Measurements from ENCODE around the gene LRP1B. TPM values are rescaled to one million over a fixed set of nuclear protein-coding genes. Genes with fewer than 3 reads are reported as not detected.

LRP1B gene
- total RNA-seq, 6 experiments from 2014 or later = 0.06 to 1.7 (median 0.15) TPM; not detected in 1

GRCh38 chr2:141810148-141810547 is 320.7 kb downstream of the LRP1B start:
- intact Hi-C loops (cut with DNase I) = no loop called here
- no peak for TF ChIP-seq POLR2A (IDR thresholded peaks at IDR 0.05)
- TF ChIP-seq, protein P1, sequence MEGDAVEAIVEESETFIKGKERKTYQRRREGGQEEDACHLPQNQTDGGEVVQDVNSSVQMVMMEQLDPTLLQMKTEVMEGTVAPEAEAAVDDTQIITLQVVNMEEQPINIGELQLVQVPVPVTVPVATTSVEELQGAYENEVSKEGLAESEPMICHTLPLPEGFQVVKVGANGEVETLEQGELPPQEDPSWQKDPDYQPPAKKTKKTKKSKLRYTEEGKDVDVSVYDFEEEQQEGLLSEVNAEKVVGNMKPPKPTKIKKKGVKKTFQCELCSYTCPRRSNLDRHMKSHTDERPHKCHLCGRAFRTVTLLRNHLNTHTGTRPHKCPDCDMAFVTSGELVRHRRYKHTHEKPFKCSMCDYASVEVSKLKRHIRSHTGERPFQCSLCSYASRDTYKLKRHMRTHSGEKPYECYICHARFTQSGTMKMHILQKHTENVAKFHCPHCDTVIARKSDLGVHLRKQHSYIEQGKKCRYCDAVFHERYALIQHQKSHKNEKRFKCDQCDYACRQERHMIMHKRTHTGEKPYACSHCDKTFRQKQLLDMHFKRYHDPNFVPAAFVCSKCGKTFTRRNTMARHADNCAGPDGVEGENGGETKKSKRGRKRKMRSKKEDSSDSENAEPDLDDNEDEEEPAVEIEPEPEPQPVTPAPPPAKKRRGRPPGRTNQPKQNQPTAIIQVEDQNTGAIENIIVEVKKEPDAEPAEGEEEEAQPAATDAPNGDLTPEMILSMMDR (IDR thresholded peaks at IDR 0.05) = no peak
- Histone ChIP-seq H3K36me3 (no peaks in the 10 kb centered on the region), H3K4me1 (no peaks in the 10 kb centered on the region), H3K4me3 (no peak overlapping the region), H3K27ac (no peak overlapping the region), H3K9me3 (no peaks in the 10 kb centered on the region), H3K27me3 (no peaks in the 10 kb centered on the region)
- 46% methylated on average over 7 of the region's 7 CpGs for WGBS (ENCODE audit: insufficient coverage, low coverage, low lambda C conversion rate, missing lambda C conversion rate)
- DNase-seq (no peak), ATAC-seq (no peak)

DNA sequence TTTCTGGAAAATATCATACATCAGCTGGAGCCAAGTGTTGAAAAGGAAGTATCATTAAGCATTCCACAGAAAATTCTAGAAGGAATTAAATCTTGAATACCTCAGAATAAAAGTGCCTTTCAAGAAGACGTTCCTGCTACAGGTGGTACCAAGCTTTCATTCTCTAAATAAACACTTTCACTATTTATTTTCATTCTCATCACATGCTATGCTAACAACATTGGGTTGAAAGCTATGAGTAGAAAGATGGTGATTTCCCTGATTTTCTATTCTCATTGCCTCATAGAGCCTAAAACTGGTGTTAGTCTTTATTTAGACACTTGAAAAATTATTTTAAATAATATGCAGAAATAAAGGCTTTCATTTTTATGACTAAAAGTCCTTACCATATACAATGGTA is 324.7 kb downstream of the LRP1B start:
- Histone ChIP-seq H3K36me3 (no peaks in the 10 kb centered on the region), H3K27me3 (no peaks in the 10 kb centered on the region), H3K27ac (no peak overlapping the region), H3K4me1 (no peaks in the 10 kb centered on the region), H3K9me3 (no peaks in the 10 kb centered on the region), H3K4me3 (no peak overlapping the region)
- WGBS (ENCODE audit: insufficient coverage, low coverage, low lambda C conversion rate, missing lambda C conversion rate) = 44% methylated on average over 1 of the region's 1 CpG
- ATAC-seq (no peak), DNase-seq (no peak)
- no peak for TF ChIP-seq POLR2A (IDR thresholded peaks at IDR 0.05)
- TF ChIP-seq, protein P1 (IDR thresholded peaks at IDR 0.05) = no peak
- intact Hi-C loops (cut with DNase I) = no loop called here

DNA sequence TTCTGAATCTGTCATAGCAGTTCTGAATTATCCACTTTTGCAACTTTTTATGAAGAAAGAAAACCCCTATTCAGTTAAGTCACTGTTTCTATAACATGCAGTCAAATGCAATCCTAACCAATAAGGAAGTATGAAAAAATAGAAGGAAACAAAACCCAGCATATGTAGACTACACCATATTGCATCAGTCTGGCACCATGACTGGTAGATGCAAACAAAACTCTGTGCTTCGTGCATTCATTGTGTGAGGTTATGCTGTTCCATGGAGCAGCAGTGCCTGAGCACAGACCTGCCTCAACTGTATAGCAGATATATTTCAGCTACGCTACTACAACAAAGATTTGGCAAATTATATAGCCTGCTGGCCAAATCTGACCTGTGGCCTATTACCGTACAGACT is 325.5 kb downstream of the LRP1B start:
- TF ChIP-seq, protein P1 (IDR thresholded peaks at IDR 0.05) = no peak
- no peak for TF ChIP-seq POLR2A (IDR thresholded peaks at IDR 0.05)
- H3K27me3 ChIP-seq = no peaks in the 10 kb centered on the region
- no peaks in the 10 kb centered on the region for H3K4me1 ChIP-seq
- no peaks in the 10 kb centered on the region for H3K9me3 ChIP-seq
- intact Hi-C loops (cut with DNase I) = no loop called here
- no peaks in the 10 kb centered on the region for H3K36me3 ChIP-seq
- 68% methylated on average over 3 of the region's 3 CpGs for WGBS (ENCODE audit: insufficient coverage, low coverage, low lambda C conversion rate, missing lambda C conversion rate)
- ATAC-seq = no peak
- no peak overlapping the region for H3K4me3 ChIP-seq
- H3K27ac ChIP-seq = no peak overlapping the region
- no peak for DNase-seq

DNA sequence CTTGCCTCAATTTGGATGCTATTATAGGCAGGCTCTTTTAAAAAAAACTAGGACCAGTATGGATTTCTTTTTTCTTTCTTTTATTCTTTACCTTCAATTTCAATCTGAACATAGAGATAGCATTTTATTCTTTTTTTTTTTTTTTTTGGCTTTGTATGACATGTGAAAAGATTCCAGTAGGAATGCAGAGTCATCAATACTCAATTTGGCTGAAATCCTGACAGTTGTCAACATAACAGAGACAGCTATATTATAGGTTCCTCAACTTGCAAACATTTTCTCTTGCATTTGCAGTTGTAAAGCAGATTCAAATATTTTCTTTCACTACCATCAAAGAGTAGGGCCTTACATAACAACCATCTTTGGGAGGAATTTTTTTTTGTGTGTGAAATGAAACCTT is 334.4 kb downstream of the LRP1B start:
- TF ChIP-seq POLR2A (IDR thresholded peaks at IDR 0.05) = no peak
- TF ChIP-seq, protein P1 (IDR thresholded peaks at IDR 0.05) = no peak
- ATAC-seq (no peak), DNase-seq (no peak)
- Histone ChIP-seq H3K4me3 (no peak overlapping the region), H3K36me3 (no peaks in the 10 kb centered on the region), H3K27ac (no peak overlapping the region), H3K4me1 (no peaks in the 10 kb centered on the region), H3K27me3 (no peaks in the 10 kb centered on the region), H3K9me3 (no peaks in the 10 kb centered on the region)
- intact Hi-C loops (cut with DNase I) = no loop called here

GRCh38 chr2:141791521-141791920 is 339.3 kb downstream of the LRP1B start:
- peak in 3 of 4 donors; percentile 56 to 72 (median 70) for ATAC-seq
- no peak overlapping the region for H3K4me3 ChIP-seq
- intact Hi-C loops (cut with DNase I) = no loop called here
- no peaks in the 10 kb centered on the region for H3K4me1 ChIP-seq
- WGBS (ENCODE audit: insufficient coverage, low coverage, low lambda C conversion rate, missing lambda C conversion rate) = 23% methylated on average over 2 of the region's 2 CpGs
- no peaks in the 10 kb centered on the region for H3K9me3 ChIP-seq
- no peak overlapping the region for H3K27ac ChIP-seq
- no peaks in the 10 kb centered on the region for H3K27me3 ChIP-seq
- DNase-seq = no peak
- H3K36me3 ChIP-seq = no peaks in the 10 kb centered on the region
- TF ChIP-seq POLR2A (IDR thresholded peaks at IDR 0.05) = no peak
- TF ChIP-seq, protein P1 (IDR thresholded peaks at IDR 0.05) = no peak

Measured in right lobe of liver (tissue), 6 donors.